GM12875 (cell line): Measurements from ENCODE around the gene DMAC1.

Experiments used
- H3K4me3 ChIP-seq: one replicate; pipeline ENCODE4 v1.5.1; 2011; ENCODE audit warnings: low read depth, low read length, control low read depth
- TF ChIP-seq, protein P1 (sequence below): IDR thresholded peaks from 2 replicates; pipeline ENCODE4 v1.5.1; 2011; ENCODE audit warnings: low read depth, mild to moderate bottlenecking, control low read depth, inconsistent platforms, low read length, moderate library complexity, borderline replicate concordance; ENCODE audit not compliant: insufficient read depth

DMAC1 gene

DNA sequence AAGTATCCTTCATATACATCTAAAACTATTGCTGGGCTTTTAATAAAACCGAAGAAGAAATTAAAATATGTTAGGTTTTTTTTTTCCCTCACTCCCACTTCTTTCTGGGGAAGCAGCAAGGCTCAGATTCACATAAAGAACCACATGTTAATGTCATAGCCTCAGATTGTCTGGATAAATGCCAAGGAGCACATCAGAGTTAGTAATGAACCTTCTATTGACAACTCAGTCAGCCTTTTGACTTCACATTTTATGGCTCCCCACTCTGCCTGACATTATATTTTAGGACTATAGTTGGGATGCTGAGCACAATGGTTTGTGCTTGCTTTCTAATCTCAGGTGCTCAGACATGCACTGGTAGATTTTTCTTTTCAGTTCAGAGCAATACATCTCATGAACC, 21.8 kb downstream of the DMAC1 start:
- H3K4me3 ChIP-seq = no peak overlapping the region
- TF ChIP-seq, protein P1, sequence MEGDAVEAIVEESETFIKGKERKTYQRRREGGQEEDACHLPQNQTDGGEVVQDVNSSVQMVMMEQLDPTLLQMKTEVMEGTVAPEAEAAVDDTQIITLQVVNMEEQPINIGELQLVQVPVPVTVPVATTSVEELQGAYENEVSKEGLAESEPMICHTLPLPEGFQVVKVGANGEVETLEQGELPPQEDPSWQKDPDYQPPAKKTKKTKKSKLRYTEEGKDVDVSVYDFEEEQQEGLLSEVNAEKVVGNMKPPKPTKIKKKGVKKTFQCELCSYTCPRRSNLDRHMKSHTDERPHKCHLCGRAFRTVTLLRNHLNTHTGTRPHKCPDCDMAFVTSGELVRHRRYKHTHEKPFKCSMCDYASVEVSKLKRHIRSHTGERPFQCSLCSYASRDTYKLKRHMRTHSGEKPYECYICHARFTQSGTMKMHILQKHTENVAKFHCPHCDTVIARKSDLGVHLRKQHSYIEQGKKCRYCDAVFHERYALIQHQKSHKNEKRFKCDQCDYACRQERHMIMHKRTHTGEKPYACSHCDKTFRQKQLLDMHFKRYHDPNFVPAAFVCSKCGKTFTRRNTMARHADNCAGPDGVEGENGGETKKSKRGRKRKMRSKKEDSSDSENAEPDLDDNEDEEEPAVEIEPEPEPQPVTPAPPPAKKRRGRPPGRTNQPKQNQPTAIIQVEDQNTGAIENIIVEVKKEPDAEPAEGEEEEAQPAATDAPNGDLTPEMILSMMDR = no peak

DNA sequence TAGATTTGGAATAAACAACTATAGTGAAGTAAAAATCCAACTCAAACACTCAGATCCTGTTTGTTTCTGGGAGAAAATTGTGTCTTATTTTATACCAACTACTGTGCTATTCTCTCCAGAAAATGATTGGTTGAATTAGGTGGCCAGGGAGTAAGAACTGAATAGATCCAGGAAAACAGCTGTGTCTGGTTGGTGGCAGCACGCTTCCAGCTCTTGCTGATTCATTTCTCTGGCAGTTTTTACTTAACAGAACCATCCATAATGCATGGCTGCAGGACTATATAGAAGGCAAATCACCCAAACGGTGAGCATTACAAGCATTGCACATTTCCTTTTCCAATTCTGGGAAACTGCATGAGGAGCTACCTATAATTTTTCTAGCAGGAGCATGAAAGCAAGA, 29.5 kb downstream of the DMAC1 start:
- TF ChIP-seq, protein P1 = no peak
- no peak overlapping the region for H3K4me3 ChIP-seq

DNA sequence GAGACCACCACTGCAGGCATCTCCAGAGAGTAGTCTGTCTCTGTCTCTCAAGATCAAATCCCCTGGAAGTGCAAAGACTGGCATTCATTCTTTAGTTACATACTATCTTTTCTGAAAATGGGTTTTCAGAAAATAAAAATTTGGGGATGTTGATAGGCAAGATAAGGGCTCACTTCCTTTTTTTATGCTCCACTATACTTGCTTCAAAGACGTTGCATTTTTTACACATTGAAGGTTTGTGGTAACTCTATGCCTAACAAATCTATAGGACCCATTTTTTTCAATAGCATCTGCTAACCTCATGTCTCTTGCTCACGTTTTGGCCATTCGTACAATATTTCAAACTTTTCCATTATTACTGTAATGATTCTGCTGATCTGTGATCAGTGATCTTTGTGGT, 37.0 kb downstream of the DMAC1 start:
- TF ChIP-seq, protein P1 = no peak
- H3K4me3 ChIP-seq = no peak overlapping the region

DNA sequence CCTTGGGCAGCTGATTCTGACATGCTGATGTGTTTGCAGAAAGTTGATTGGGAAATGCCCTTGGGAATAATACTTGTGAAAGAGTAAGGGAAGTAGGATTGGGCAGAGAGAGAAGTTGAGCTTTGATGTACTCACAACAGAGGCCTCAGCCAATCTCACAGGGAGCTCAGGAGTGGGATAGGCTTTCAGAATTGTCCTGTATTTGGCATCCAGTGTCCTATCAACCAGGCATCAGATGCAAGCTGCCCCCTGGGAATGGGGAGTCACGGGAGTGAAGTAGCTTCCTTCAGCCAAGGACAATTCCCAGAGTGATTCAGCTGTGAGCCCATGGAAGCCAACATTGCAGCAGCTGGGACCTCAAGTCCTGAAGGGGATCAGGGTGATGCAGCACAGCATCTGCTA, 39.6 kb downstream of the DMAC1 start:
- H3K4me3 ChIP-seq = no peak overlapping the region
- TF ChIP-seq, protein P1 = no peak

DNA sequence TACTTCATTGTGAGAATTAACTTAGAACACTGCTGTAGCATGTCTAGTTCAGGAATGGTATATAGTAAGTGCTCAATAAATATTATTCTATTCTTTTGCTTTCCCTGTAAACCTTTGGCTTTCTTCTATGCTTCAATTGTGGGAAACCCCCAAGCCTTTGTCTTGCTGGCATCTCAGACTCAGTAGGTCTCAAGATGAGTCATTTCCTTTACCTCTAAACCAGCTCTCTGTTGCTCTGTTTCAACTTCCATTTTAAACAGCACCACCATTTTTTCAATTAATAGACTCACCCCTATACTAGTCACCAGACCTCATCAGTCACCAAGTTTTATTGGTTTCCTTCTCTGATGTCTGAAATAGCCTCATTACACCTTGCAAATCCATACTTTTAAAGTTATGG, 43.5 kb downstream of the DMAC1 start:
- TF ChIP-seq, protein P1 = no peak
- H3K4me3 ChIP-seq = no peak overlapping the region

DNA sequence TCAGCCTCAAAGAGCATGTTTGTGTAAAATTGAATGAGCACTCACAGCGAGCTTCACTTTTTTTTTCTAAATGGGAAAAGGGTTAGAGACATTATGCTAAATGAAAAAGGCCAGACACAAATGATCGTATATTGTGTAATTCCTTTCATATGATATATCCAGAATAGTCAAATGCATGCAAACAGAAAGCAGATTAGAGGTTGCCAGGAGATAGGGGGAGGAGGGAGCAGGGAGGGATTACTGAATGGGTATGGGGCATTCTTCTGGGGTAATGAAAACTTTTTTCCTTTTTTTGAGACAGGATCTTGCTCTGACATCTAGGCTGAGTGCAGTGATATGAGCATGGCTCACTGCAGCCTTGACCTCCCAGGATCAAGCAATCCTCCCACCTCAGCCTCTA, 47.1 kb downstream of the DMAC1 start:
- TF ChIP-seq, protein P1 = no peak
- no peak overlapping the region for H3K4me3 ChIP-seq
